ENCODE measurements around the gene CSMD2.

GRCh38 chr1:33623811-33624210 lies 541.2 kb downstream of the CSMD2 start:
- TF ChIP-seq POLR2A (IDR thresholded peaks at IDR 0.05): no peak
- no peak for TF ChIP-seq CTCF (IDR thresholded peaks at IDR 0.05)
- no peak for TF ChIP-seq EP300 (IDR thresholded peaks at IDR 0.05)
